ENCODE results near the gene MYO5A. TPM values are rescaled to one million over a fixed set of nuclear protein-coding genes. Genes with fewer than 3 reads are reported as not detected.

MYO5A gene
- total RNA-seq, 1 experiment from 2014 or later: 17.6 TPM

DNA sequence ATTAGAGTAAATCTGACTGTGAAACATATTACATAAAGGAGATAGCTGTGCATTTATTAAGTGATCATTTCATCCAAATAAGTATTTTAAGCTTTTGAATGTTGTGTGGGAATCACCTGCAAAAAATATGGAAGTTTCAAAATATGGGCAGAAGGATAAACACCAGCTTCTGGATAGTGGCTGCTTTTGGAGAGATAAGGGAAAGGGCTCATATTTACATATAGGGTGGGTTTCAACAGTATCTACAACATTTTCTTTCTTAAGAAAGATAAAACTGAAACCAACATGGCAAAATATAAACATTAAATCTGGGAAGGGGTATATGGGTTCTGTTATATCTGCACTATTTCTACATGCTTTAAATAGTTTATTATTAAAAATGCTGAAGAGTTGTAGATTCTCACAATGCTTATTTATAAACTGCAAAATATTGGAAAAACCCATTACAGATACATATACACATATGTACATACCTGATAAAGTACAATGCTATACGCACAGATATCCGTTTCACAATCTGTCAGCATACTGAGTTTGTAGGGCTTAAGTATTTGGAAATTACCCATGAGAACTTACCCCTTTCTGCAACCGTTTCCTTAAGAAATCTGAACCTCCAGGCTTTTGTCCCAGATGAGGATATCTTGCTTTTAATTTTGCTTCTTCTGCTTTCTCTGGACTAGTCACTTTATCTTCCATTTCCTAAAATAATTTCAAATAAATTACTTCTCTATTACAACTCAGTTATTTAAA lies 28.0 kb upstream of the MYO5A start:
- H3K27ac ChIP-seq (ENCODE audit: low read depth, low read length): no peak overlapping the region
- H3K4me3 ChIP-seq (replicated peaks in 1 of 2; ENCODE audit: low read depth in 1 of 2, low read length in 2 of 2): no peak overlapping the region
- no peak overlapping the region for H2AFZ ChIP-seq (ENCODE audit: low read depth, low read length, poor library complexity, severe bottlenecking)
- H3K27me3 ChIP-seq (ENCODE audit: insufficient read depth, low read length): no peaks in the 10 kb centered on the region
- no peak overlapping the region for H3K4me2 ChIP-seq (ENCODE audit: low read length)
- intact Hi-C loops (cut with micrococcal nuclease): no loop called here
- DNase-seq (ENCODE audit: low read depth, low spot score) (no peak), ATAC-seq (no peak)
- H3K9me3 ChIP-seq (ENCODE audit: control insufficient read depth in 1 of 2, insufficient read depth in 1 of 2, low read depth in 1 of 2, low read length in 2 of 2): no peaks in the 10 kb centered on the region
- CTCF ChIA-PET: no interaction called here
- no TSS peak for BruUV-seq (replicated peaks)
- peaks cover 10 to 17% of the 10 kb centered on the region in 2 experiments for H3K36me3 ChIP-seq (ENCODE audit: control insufficient read depth in 1 of 2, insufficient read depth in 2 of 2, low read length in 2 of 2)
- peaks cover 3 to 12% of the 10 kb centered on the region in 2 experiments; a peak in 1 of 4 replicates for H3K4me1 ChIP-seq (ENCODE audit: control insufficient read depth in 1 of 2, insufficient read depth in 2 of 2, low read length in 2 of 2)
- peaks cover 96% of the 10 kb centered on the region for H3K79me2 ChIP-seq (ENCODE audit: insufficient read depth, low read length)
- H3K9ac ChIP-seq (ENCODE audit: low read length): no peak overlapping the region
- H3K9me2 ChIP-seq (ENCODE audit: insufficient read depth): no peaks in the 10 kb centered on the region
- POLR2A ChIA-PET: no interaction called here
- H4K20me1 ChIP-seq (ENCODE audit: insufficient read depth): peaks cover 48% of the 10 kb centered on the region
- RAD21 ChIA-PET (ENCODE audit: low non-redundant PET in 1 of 2, low total read pairs in 2 of 2, uncharacterized antibody in 2 of 2, unreplicated experiment in 2 of 2): no interaction called here
- TF ChIP-seq SRF (IDR thresholded peaks at IDR 0.05; ENCODE audit: low read depth) (no peak), TCF7L2 (IDR thresholded peaks at IDR 0.05; ENCODE audit: borderline replicate concordance, extremely low read depth, insufficient read depth, insufficient read length) (no peak), CBX3 (IDR thresholded peaks at IDR 0.05; ENCODE audit: low read depth) (no peak), ZNF274 (IDR thresholded peaks at IDR 0.05; ENCODE audit: low read depth, low read length) (no peak), EZH2phosphoT487 (IDR thresholded peaks at IDR 0.05; ENCODE audit: borderline replicate concordance) (no peak), YY1 (IDR thresholded peaks at IDR 0.05; ENCODE audit: extremely low read depth, insufficient replicate concordance, low read depth, low read length) (no peak), RAD21 (IDR thresholded peaks at IDR 0.05; ENCODE audit: low read depth) (no peak), SP1 (IDR thresholded peaks at IDR 0.05; ENCODE audit: low read depth) (no peak), JUND (IDR thresholded peaks at IDR 0.05) (no peak), FOSL1 (IDR thresholded peaks at IDR 0.05; ENCODE audit: low read depth) (no peak), ELF1 (IDR thresholded peaks at IDR 0.05; ENCODE audit: borderline replicate concordance, low read depth) (no peak), CEBPB (IDR thresholded peaks at IDR 0.05; ENCODE audit: low read depth) (no peak)

Data from HCT116 (cell line).